GM18519 (cell line): ENCODE data around the gene ZNF354C.

Source experiments
- ATAC-seq: cut with Tn5 transposase; IDR thresholded peaks from one replicate; pipeline ENCODE4 v1.9.1; 2021; ENCODE audit warnings: mild to moderate bottlenecking, moderate library complexity; ENCODE audit not compliant: unreplicated experiment, low FRiP score

ZNF354C gene

GRCh38 chr5:179126506-179126991 is 66.4 kb downstream of the ZNF354C start:
- ATAC-seq, result no peak

- no peak for ATAC-seq
These were observed 67.2 kb downstream of the ZNF354C start for GRCh38 chr5:179127136-179128040.

- no peak for ATAC-seq
These were observed 67.8 kb downstream of the ZNF354C start for GRCh38 chr5:179128041-179128365.

GRCh38 chr5:179128976-179129375 is 68.8 kb downstream of the ZNF354C start:
- no peak for ATAC-seq

GRCh38 chr5:179129607-179130071 is 69.5 kb downstream of the ZNF354C start:
- ATAC-seq, result no peak

- no peak for ATAC-seq
These were observed 70.0 kb downstream of the ZNF354C start for GRCh38 chr5:179130101-179130681.

- ATAC-seq, result no peak
These were observed 71.2 kb downstream of the ZNF354C start for GRCh38 chr5:179131321-179131835.

- ATAC-seq, result no peak
These were observed 71.9 kb downstream of the ZNF354C start for GRCh38 chr5:179131886-179132585.

GRCh38 chr5:179132586-179133355 is 72.6 kb downstream of the ZNF354C start:
- no peak for ATAC-seq
